Regular cardiac myocyte (primary cell): Measurements from ENCODE around the gene WIPF2. TPM values are rescaled to one million over a fixed set of nuclear protein-coding genes. Genes with fewer than 3 reads are reported as not detected.

Source experiments
- total RNA-seq: library from RNA; depleted of rRNA; stranded (reverse); fragments of >200 nt; gene quantifications from 2 replicates; pipeline ENCODE4 v1.2.3, GENCODE V29; 2014

Gene WIPF2
- total RNA-seq = 6.5 and 7.1 TPM in 2 replicates

GRCh38 chr17:40218740-40219593 lies at the start of gene WIPF2:
Gene WIPF2, plus strand, starts transcription at chr17:40219304. Its CDS starts 37,156 bp downstream, at chr17:40256460.

GRCh38 chr17:40177275-40177874 lies 41.7 kb upstream of the WIPF2 start, which contains the start of gene RAPGEFL1:
Gene RAPGEFL1, plus strand, starts transcription at chr17:40177470. Its CDS starts 392 bp downstream, at chr17:40177862.

GRCh38 chr17:40287494-40288369 lies 68.6 kb downstream of the WIPF2 start, which contains the start of gene CDC6:
Gene CDC6, plus strand, starts transcription at chr17:40287879. Its CDS starts 1,542 bp downstream, at chr17:40289421.

GRCh38 chr17:40309031-40309948 lies 90.2 kb downstream of the WIPF2 start, which contains the start of gene RARA:
Gene RARA, plus strand, starts transcription at chr17:40309180. Its CDS starts 22,039 bp downstream, at chr17:40331219.

Other genes with a start within 250 kb of the WIPF2 start
- 87.9 and 143 TPM in 2 replicates for gene PSMD3, start 238.5 kb upstream of the WIPF2 start, total RNA-seq
- 1.3 and 2.8 TPM in 2 replicates for gene CSF3, start 203.9 kb upstream of the WIPF2 start, total RNA-seq
- gene MED24, start 164.9 kb upstream of the WIPF2 start, total RNA-seq = 37.8 and 42.3 TPM in 2 replicates
- 21.3 and 34.4 TPM in 2 replicates for gene THRA, start 156.3 kb upstream of the WIPF2 start, total RNA-seq
- gene NR1D1, start 118.7 kb upstream of the WIPF2 start, total RNA-seq = 0.77 and 1.1 TPM in 2 replicates
- gene MSL1, start 97.3 kb upstream of the WIPF2 start, total RNA-seq = 35.2 and 38.9 TPM in 2 replicates
- 22.6 and 34.3 TPM in 2 replicates for gene CASC3, start 78.8 kb upstream of the WIPF2 start, total RNA-seq
- gene RAPGEFL1, start 41.8 kb upstream of the WIPF2 start, total RNA-seq = 0.77 and 0.85 TPM in 2 replicates
- gene CDC6, start 68.6 kb downstream of the WIPF2 start, total RNA-seq = 3.7 and 48.1 TPM in 2 replicates
- 6.2 and 7.7 TPM in 2 replicates for gene RARA, start 89.9 kb downstream of the WIPF2 start, total RNA-seq
- 0.77 and 4.5 TPM in 2 replicates for gene GJD3, start 145.4 kb downstream of the WIPF2 start, total RNA-seq
- gene TOP2A, start 198.6 kb downstream of the WIPF2 start, total RNA-seq = 17.5 and 163 TPM in 2 replicates
- gene IGFBP4, start 224.1 kb downstream of the WIPF2 start, total RNA-seq = 222 and 518 TPM in 2 replicates